IMR-90 (cell line): Measurements from ENCODE around the gene TMEM145. TPM values are rescaled to one million over a fixed set of nuclear protein-coding genes. Genes with fewer than 3 reads are reported as not detected.
A peak's percentile ranks its signal among the peaks of the same experiment; 100 is the strongest.

Source experiments
- ATAC-seq: fragments of 200-7000 bp; cut with Tn5 transposase; 2 replicates; pipeline ENCODE4 v1.9.1; 2020; ENCODE audit warnings: low read depth, mild to moderate bottlenecking, moderate library complexity
- BruUV-seq: library from RNA; stranded (reverse); fragments of 400-500 nt; replicated peaks from 2 replicates; lab custom pipeline; 2021; lab: Mats Ljungman, UMichigan
- CTCF ChIA-PET: fragments of 300-600 bp; formaldehyde crosslinking; extraction: SDS; loops from one replicate; lab custom pipeline; 2021; ENCODE audit warnings: antibody characterized with exemption; lab: Yijun Ruan, JAX
- POLR2A ChIA-PET: fragments of 300-600 bp; sonication (Branson Sonifier 250); formaldehyde crosslinking; loops from one replicate; lab custom pipeline; 2022; ENCODE audit warnings: antibody characterized with exemption; ENCODE audit not compliant: unreplicated experiment; lab: Charles Lee
- DNase-seq: peaks from one replicate; pipeline ENCODE4 v3.0.0; 2013
- H2AFZ ChIP-seq: replicated peaks from 2 replicates; pipeline ENCODE3; 2013; ENCODE audit warnings: low read length, mild to moderate bottlenecking; ENCODE audit not compliant: poor library complexity
- H2AK5ac ChIP-seq: 2 replicates; pipeline ENCODE4 v1.6.1; 2013; ENCODE audit warnings: low read depth, low read length, inconsistent platforms
- H2AK9ac ChIP-seq: replicated peaks from 2 replicates; pipeline ENCODE3; 2013; ENCODE audit warnings: mild to moderate bottlenecking, low read depth, low read length, moderate library complexity; ENCODE audit not compliant: poor library complexity
- H2BK120ac ChIP-seq: 2 replicates; pipeline ENCODE4 v1.6.1; 2013; ENCODE audit warnings: low read depth, low read length, inconsistent platforms
- H2BK15ac ChIP-seq: 3 replicates; pipeline ENCODE4 v1.6.1; 2013; ENCODE audit warnings: low read depth, low read length, inconsistent platforms
- H2BK20ac ChIP-seq: 2 replicates; pipeline ENCODE4 v1.6.1; 2013; ENCODE audit warnings: low read depth, mild to moderate bottlenecking, inconsistent platforms, low read length, moderate library complexity
- H2BK5ac ChIP-seq: 2 replicates; pipeline ENCODE4 v1.6.1; 2013; ENCODE audit warnings: mild to moderate bottlenecking, low read depth, low read length, inconsistent platforms; ENCODE audit not compliant: poor library complexity, severe bottlenecking
- H3K14ac ChIP-seq: replicated peaks from 2 replicates; pipeline ENCODE4 v1.6.1; 2013; ENCODE audit warnings: low read depth, low read length, inconsistent platforms
- H3K18ac ChIP-seq: 2 replicates; pipeline ENCODE4 v1.6.1; 2013; ENCODE audit warnings: low read depth, low read length, control low read depth
- H3K23ac ChIP-seq: 2 replicates; pipeline ENCODE4 v1.6.1; 2013; ENCODE audit warnings: low read depth, low read length, inconsistent platforms
- H3K27ac ChIP-seq: 2 replicates; pipeline ENCODE4 v1.5.1; 2013; ENCODE audit warnings: mild to moderate bottlenecking, control low read depth, low read length; ENCODE audit not compliant: insufficient read depth
- H3K27me3 ChIP-seq: 2 replicates; pipeline ENCODE4 v1.6.1; 2013; ENCODE audit warnings: low read length; ENCODE audit not compliant: control insufficient read depth, insufficient read depth
- H3K36me3 ChIP-seq: 2 replicates; pipeline ENCODE4 v1.6.1; 2013; ENCODE audit warnings: low read length, mixed read lengths; ENCODE audit not compliant: control insufficient read depth, insufficient read depth
- H3K4ac ChIP-seq: 2 replicates; pipeline ENCODE4 v1.6.1; 2013; ENCODE audit warnings: low read depth, low read length, inconsistent platforms
- H3K4me1 ChIP-seq: 2 replicates; pipeline ENCODE4 v1.6.1; 2013; ENCODE audit warnings: low read length, mixed read lengths; ENCODE audit not compliant: control insufficient read depth, insufficient read depth
- H3K4me2 ChIP-seq: 2 replicates; pipeline ENCODE4 v1.6.1; 2013; ENCODE audit warnings: low read depth, mild to moderate bottlenecking, control low read depth, low read length, moderate library complexity
- H3K4me3 ChIP-seq: 2 replicates; pipeline ENCODE4 v1.5.1; 2013; ENCODE audit warnings: low read depth, mild to moderate bottlenecking, control low read depth, low read length, moderate library complexity; ENCODE audit not compliant: insufficient read depth
- H3K56ac ChIP-seq: 2 replicates; pipeline ENCODE4 v1.6.1; 2013; ENCODE audit warnings: low read length, inconsistent platforms; ENCODE audit not compliant: insufficient read depth; ENCODE audit errors: extremely low read depth
- H3K79me1 ChIP-seq, 2 experiments: 2 replicates each; pipeline ENCODE4 v1.6.1; 2013; ENCODE audit warnings: low read length in 2 of 2, inconsistent platforms in 1 of 2, low read depth in 1 of 2
- H3K9ac ChIP-seq: 2 replicates; pipeline ENCODE4 v1.6.1; 2013; ENCODE audit warnings: low read depth, low read length, control low read depth
- H3K9me1 ChIP-seq: 2 replicates; pipeline ENCODE4 v1.6.1; 2013; ENCODE audit warnings: low read length, inconsistent platforms; ENCODE audit not compliant: insufficient read depth
- H3K9me3 ChIP-seq: 2 replicates; pipeline ENCODE4 v1.6.1; 2013; ENCODE audit warnings: low read length; ENCODE audit not compliant: control insufficient read depth, insufficient read depth
- H4K20me1 ChIP-seq: 2 replicates; pipeline ENCODE4 v1.6.1; 2013; ENCODE audit warnings: low read length, inconsistent platforms; ENCODE audit not compliant: insufficient read depth
- H4K5ac ChIP-seq: 2 replicates; pipeline ENCODE4 v1.6.1; 2013; ENCODE audit warnings: mild to moderate bottlenecking, low read depth, low read length, control low read depth
- H4K8ac ChIP-seq, 2 experiments: 2 replicates each; pipeline ENCODE4 v1.6.1; 2013; ENCODE audit warnings: low read depth in 2 of 2, low read length in 2 of 2, control low read depth in 1 of 2, inconsistent platforms in 1 of 2
- H4K91ac ChIP-seq: 2 replicates; pipeline ENCODE4 v1.6.1; 2013; ENCODE audit warnings: low read depth, low read length, inconsistent platforms; ENCODE audit not compliant: insufficient read depth
- BHLHE40 ChIP-seq: fragments of 150-350 bp; IDR thresholded peaks from 2 replicates; pipeline ENCODE4 v1.6.1; 2016; ENCODE audit warnings: mild to moderate bottlenecking, low read depth, low read length
- CEBPB ChIP-seq: IDR thresholded peaks from 2 replicates; pipeline ENCODE4 v1.6.1; 2012; ENCODE audit warnings: low read depth, low read length, improper control_type of control experiment
- CHD1 ChIP-seq: IDR thresholded peaks from 2 replicates; pipeline ENCODE4 v1.6.1; 2012; ENCODE audit warnings: low read depth, low read length, improper control_type of control experiment
- FOS ChIP-seq: fragments of 150-350 bp; IDR thresholded peaks from 2 replicates; pipeline ENCODE4 v1.6.1; 2016; ENCODE audit warnings: low read depth, low read length
- MAFK ChIP-seq: IDR thresholded peaks from 2 replicates; pipeline ENCODE4 v1.6.1; 2012; ENCODE audit warnings: low read depth, low read length, improper control_type of control experiment
- MAZ ChIP-seq: IDR thresholded peaks from 2 replicates; pipeline ENCODE4 v1.6.1; 2012; ENCODE audit warnings: low read depth, mild to moderate bottlenecking, low read length, improper control_type of control experiment, moderate library complexity, borderline replicate concordance
- MXI1 ChIP-seq: IDR thresholded peaks from 2 replicates; pipeline ENCODE4 v1.6.1; 2012; ENCODE audit warnings: low read depth, mild to moderate bottlenecking, low read length, moderate library complexity, borderline replicate concordance
- NFE2L2 ChIP-seq: fragments of 150-350 bp; IDR thresholded peaks from 2 replicates; pipeline ENCODE4 v1.6.1; 2016; ENCODE audit warnings: low read depth, mild to moderate bottlenecking, low read length
- POLR2A ChIP-seq: IDR thresholded peaks from 2 replicates; pipeline ENCODE4 v1.6.1; 2012; ENCODE audit warnings: mild to moderate bottlenecking, low read depth, low read length
- RAD21 ChIP-seq: IDR thresholded peaks from 2 replicates; pipeline ENCODE4 v1.6.1; 2012; ENCODE audit warnings: low read length, improper control_type of control experiment
- RCOR1 ChIP-seq: IDR thresholded peaks from 2 replicates; pipeline ENCODE4 v1.6.1; 2012; ENCODE audit warnings: mild to moderate bottlenecking, low read length, improper control_type of control experiment; ENCODE audit not compliant: insufficient replicate concordance
- RFX5 ChIP-seq: IDR thresholded peaks from 2 replicates; pipeline ENCODE4 v1.8.0; 2012; ENCODE audit warnings: low read depth, mild to moderate bottlenecking, low read length, moderate library complexity
- SMC3 ChIP-seq: fragments of 150-350 bp; IDR thresholded peaks from 2 replicates; pipeline ENCODE4 v1.6.1; 2016; ENCODE audit warnings: low read depth, mild to moderate bottlenecking, antibody characterized with exemption, low read length, moderate library complexity
- WGBS, 2 experiments: methylation state at CpG; one replicate each; pipeline versions ENCODE4 v1.1.5 to v1.1.7; 2013; ENCODE audit warnings: missing lambda C conversion rate in 2 of 2; ENCODE audit not compliant: insufficient read length in 1 of 2; ENCODE audit errors: extremely low coverage in 2 of 2; 5-methylcytosine and 5-hydroxymethylcytosine counted together
- dilution Hi-C: fragments of 300-500 bp; cut with HindIII; formaldehyde crosslinking; loops from one replicate; pipeline ENCODE4 v1.14.3; 2018; ENCODE audit warnings: low sequenced_read_pairs; ENCODE audit not compliant: unreplicated experiment
- in situ Hi-C: fragments of 300-500 bp; cut with MboI; formaldehyde crosslinking; loops from 3 replicates; pipeline ENCODE4 v1.14.3; 2019; ENCODE audit warnings: low sequenced_read_pairs, inconsistent platforms, mixed read lengths
- intact Hi-C: fragments of 100-400 bp; cut with micrococcal nuclease; formaldehyde crosslinking; loops from 2 replicates; pipeline ENCODE4 v1.10.0; 2022
- polyA plus RNA-seq, 3 experiments: library from polyadenylated mRNA; depleted of rRNA; stranded (reverse); fragments of >200 nt; gene quantifications; 2 replicates each; pipeline ENCODE4 v1.2.3, GENCODE V29; 2012; ENCODE audit warnings: low replicate concordance in 1 of 3
- total RNA-seq: library from RNA; depleted of rRNA; stranded (reverse); fragments of >200 nt; gene quantifications from 2 replicates; pipeline ENCODE4 v1.2.3, GENCODE V29; 2012
- TF ChIP-seq, protein P1 (sequence below): fragments of 150-350 bp; IDR thresholded peaks from 2 replicates; pipeline ENCODE4 v1.6.1; 2016; ENCODE audit warnings: low read depth, mild to moderate bottlenecking, low read length, moderate library complexity, borderline replicate concordance
- TF ChIP-seq, protein P2 (sequence below): fragments of 150-350 bp; IDR thresholded peaks from 2 replicates; pipeline ENCODE4 v1.6.1; 2017; ENCODE audit warnings: mild to moderate bottlenecking, antibody characterized with exemption, low read length, low read depth

TMEM145 gene
- total and polyA plus RNA-seq, 2 of the 4 experiments (the other 2 are of a cell fraction) = under 0.01 to 0.41 TPM

DNA sequence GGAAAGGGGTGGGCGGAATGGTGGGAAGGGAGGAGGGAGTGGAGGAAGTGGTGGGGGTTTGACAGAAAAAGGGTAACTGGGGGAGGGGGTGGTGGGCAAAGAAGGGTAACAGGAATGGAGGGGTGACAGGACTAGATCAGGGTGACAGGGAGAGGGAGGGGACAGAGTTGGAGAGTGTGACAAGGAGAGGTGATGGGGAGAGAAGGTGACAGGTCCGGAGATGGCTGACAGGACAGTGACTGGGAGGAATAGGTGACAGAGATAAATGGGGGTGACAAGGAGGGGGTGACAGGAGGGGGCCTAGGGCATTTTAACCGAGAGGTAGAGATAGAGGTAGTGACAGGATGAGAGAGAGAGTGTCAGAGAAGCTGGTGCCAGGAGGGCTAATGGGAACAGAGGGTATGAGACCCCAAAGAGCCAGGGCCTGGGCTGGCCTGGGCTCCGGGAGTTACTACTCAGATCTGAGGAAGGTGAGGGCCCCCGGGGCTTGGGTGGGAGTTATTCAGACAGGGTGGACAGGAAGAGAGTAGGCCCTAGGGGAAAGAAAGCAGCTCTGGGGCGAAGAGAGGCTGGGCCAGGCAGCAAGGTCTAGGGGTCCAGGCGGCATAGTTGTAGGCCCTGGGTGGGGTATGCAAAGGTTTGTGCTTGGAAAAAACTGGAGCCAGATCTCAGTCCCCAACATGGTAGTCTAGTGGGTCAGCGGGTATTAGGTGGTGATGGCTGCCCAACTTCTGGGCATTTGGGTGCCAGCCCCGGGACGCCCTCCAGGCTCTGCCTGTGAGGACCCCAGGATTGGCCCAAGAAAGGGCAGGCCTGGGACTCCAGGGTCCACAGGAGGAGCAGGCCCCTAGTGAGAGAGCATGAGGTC, 43.4 kb upstream of the TMEM145 start:
- POLR2A ChIA-PET = interaction anchor here (0.6 kb wide), 1 partner anchor 13 kb away, joined by 3 read pairs; no protein-coding TSS in a partner anchor
- ATAC-seq = no peak
- Histone ChIP-seq H2BK5ac (peak overlapping the region; percentile 90), H3K56ac (peak overlapping the region; percentile 75), H2AK9ac (peak overlapping the region; percentile 99), H2AFZ (peak overlapping the region; percentile 72), H3K23ac (peak overlapping the region; percentile 97), H4K20me1 (peaks cover 8% of the 10 kb centered on the region; the same call in 1 of the 2 replicates), H2AK5ac (peak overlapping the region; percentile 100), H3K4me1 (peaks cover 10% of the 10 kb centered on the region), H3K4ac (peak overlapping the region; percentile 99), H2BK15ac (peak overlapping the region; percentile 72; the same call in 2 of the 3 replicates), H3K9me3 (no peaks in the 10 kb centered on the region), H4K91ac (peak overlapping the region; percentile 96), H2BK20ac (peak overlapping the region; percentile 18; the same call in 1 of the 2 replicates), H3K14ac (peak overlapping the region; percentile 99), H3K9ac (peak overlapping the region; percentile 93), H3K4me2 (peak overlapping the region; percentile 95), H3K27ac (peak overlapping the region; percentile 88), H2BK120ac (peak overlapping the region; percentile 77), H3K9me1 (peaks cover 4% of the 10 kb centered on the region), H4K8ac (peak overlapping the region; percentile 58 to 98), H3K27me3 (no peaks in the 10 kb centered on the region), H4K5ac (peak overlapping the region; percentile 28), H3K4me3 (peak overlapping the region; percentile 71), H3K36me3 (peaks cover 17% of the 10 kb centered on the region), H3K18ac (peak overlapping the region; percentile 45), H3K79me1 (peaks cover 16 to 43% of the 10 kb centered on the region in 2 experiments)
- dilution Hi-C loops (no loop called here), in situ Hi-C loops (no loop called here), intact Hi-C loops (no loop called here)
- DNase-seq = no peak
- 19% methylated on average over 5 of the region's 10 CpGs; no CpG with 5 or more reads in 1 of the 2 experiments for WGBS, 2 experiments
- CTCF ChIA-PET = interaction anchor here (1.2 to 2.7 kb wide), 3 partner anchors 10 to 24 kb away, joined by 3 to 12 read pairs (median 3); no protein-coding TSS in a partner anchor
- no TSS peak for BruUV-seq
- TF ChIP-seq RFX5 (no peak), SMC3 (no peak), CHD1 (no peak), CEBPB (no peak), POLR2A (no peak), NFE2L2 (no peak), RAD21 (no peak), MAFK (no peak), MXI1 (no peak), RCOR1 (no peak), MAZ (no peak), BHLHE40 (no peak), FOS (no peak)
- TF ChIP-seq, protein P1, sequence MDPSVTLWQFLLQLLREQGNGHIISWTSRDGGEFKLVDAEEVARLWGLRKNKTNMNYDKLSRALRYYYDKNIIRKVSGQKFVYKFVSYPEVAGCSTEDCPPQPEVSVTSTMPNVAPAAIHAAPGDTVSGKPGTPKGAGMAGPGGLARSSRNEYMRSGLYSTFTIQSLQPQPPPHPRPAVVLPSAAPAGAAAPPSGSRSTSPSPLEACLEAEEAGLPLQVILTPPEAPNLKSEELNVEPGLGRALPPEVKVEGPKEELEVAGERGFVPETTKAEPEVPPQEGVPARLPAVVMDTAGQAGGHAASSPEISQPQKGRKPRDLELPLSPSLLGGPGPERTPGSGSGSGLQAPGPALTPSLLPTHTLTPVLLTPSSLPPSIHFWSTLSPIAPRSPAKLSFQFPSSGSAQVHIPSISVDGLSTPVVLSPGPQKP = no peak
- TF ChIP-seq, protein P2, sequence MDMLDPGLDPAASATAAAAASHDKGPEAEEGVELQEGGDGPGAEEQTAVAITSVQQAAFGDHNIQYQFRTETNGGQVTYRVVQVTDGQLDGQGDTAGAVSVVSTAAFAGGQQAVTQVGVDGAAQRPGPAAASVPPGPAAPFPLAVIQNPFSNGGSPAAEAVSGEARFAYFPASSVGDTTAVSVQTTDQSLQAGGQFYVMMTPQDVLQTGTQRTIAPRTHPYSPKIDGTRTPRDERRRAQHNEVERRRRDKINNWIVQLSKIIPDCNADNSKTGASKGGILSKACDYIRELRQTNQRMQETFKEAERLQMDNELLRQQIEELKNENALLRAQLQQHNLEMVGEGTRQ = no peak
